Tibial nerve (tissue), 4 donors: ENCODE results near the gene HIP1R.

Source experiments
- CTCF ChIP-seq, 5 experiments: fragments of 200-600 bp in 3 of 5; fragments of 450-650 bp in 2 of 5; sonication (generic) in 3 of 5; IDR thresholded peaks; one replicate each; pipeline ENCODE4 v1.5.1; 2016 to 2019; ENCODE audit warnings: antibody characterized with exemption in 5 of 5, mild to moderate bottlenecking in 3 of 5, moderate library complexity in 2 of 5
- EP300 ChIP-seq, 2 donors: sonication (generic); formaldehyde crosslinking; IDR thresholded peaks; one replicate each; pipeline ENCODE4 v1.6.1; 2017; ENCODE audit warnings: antibody characterized with exemption in 2 of 2, mild to moderate bottlenecking in 1 of 2
- POLR2A ChIP-seq, 2 donors: fragments of 450-650 bp; IDR thresholded peaks; one replicate each; pipeline ENCODE4 v1.6.1; 2017; ENCODE audit warnings: antibody characterized with exemption in 2 of 2, mild to moderate bottlenecking in 2 of 2, moderate library complexity in 2 of 2

DNA sequence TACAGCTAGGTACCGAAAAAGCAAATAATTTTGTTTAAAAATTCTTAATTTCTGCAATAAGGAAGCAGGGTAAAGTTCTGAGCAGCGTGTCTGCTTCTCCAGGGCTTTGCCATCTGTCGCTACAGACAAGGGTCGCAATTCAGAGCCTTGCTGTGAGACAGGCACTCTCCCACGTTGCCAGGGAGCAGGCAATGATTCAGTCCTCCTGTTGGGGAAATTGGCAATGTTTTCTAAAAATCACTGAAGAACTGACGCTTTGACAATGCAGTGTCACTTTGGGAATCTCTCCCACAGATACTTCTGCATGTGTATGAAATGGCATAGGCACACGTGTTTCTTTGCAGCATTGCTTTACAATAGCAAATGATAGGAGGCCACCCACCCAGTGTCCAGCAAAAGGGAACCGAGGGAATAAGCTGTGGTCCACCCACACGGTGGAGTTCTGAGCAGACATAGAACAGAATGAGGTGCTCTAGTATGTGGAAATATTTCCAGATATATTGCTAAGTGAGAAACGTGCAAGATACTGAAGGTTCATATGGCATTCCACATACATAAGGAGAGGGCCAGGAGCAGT lies 16.0 kb upstream of the HIP1R start:
- no peak for TF ChIP-seq CTCF (IDR thresholded peaks at IDR 0.05)
- no peak for TF ChIP-seq EP300 (IDR thresholded peaks at IDR 0.05)
- TF ChIP-seq POLR2A (IDR thresholded peaks at IDR 0.05), result no peak
